Peyer's patch (tissue), 4 donors: ENCODE data around the gene FDX1.

Source experiments
- POLR2A ChIP-seq, 2 donors: fragments of 450-650 bp; IDR thresholded peaks; one replicate each; pipeline ENCODE4 v1.5.1; 2017; ENCODE audit warnings: antibody characterized with exemption in 2 of 2, mild to moderate bottlenecking in 2 of 2, moderate library complexity in 2 of 2
- TF ChIP-seq, protein P1 (sequence below), 6 experiments: fragments of 450-650 bp in 4 of 6; fragments of 200-600 bp in 2 of 6; sonication (generic) in 1 of 6; IDR thresholded peaks; one replicate each; pipeline ENCODE4 v1.5.1; 2017 to 2019; ENCODE audit warnings: antibody characterized with exemption in 6 of 6, mild to moderate bottlenecking in 3 of 6, moderate library complexity in 1 of 6

GRCh38 chr11:110493346-110493745 lies 63.6 kb downstream of the FDX1 start:
- TF ChIP-seq, protein P1, sequence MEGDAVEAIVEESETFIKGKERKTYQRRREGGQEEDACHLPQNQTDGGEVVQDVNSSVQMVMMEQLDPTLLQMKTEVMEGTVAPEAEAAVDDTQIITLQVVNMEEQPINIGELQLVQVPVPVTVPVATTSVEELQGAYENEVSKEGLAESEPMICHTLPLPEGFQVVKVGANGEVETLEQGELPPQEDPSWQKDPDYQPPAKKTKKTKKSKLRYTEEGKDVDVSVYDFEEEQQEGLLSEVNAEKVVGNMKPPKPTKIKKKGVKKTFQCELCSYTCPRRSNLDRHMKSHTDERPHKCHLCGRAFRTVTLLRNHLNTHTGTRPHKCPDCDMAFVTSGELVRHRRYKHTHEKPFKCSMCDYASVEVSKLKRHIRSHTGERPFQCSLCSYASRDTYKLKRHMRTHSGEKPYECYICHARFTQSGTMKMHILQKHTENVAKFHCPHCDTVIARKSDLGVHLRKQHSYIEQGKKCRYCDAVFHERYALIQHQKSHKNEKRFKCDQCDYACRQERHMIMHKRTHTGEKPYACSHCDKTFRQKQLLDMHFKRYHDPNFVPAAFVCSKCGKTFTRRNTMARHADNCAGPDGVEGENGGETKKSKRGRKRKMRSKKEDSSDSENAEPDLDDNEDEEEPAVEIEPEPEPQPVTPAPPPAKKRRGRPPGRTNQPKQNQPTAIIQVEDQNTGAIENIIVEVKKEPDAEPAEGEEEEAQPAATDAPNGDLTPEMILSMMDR (IDR thresholded peaks at IDR 0.05) = no peak
- no peak for TF ChIP-seq POLR2A (IDR thresholded peaks at IDR 0.05)
